Activated CD4-positive, alpha-beta memory T cell treated with anti-CD3 and anti-CD28 coated beads for 36 hours (primary cell): ENCODE data around the gene RBM4B. TPM values are rescaled to one million over a fixed set of nuclear protein-coding genes. Genes with fewer than 3 reads are reported as not detected.
A peak's percentile ranks its signal among the peaks of the same experiment; 100 is the strongest.

Experiments used
- CTCF ChIA-PET: fragments of 350-600 bp; sonication (Branson Sonifier 250); formaldehyde crosslinking; loops from one replicate; lab custom pipeline; 2021; ENCODE audit warnings: antibody characterized with exemption, inconsistent platforms; lab: Charles Lee
- POLR2A ChIA-PET: fragments of 350-600 bp; sonication (Branson Sonifier 250); formaldehyde crosslinking; loops from one replicate; lab custom pipeline; 2021; ENCODE audit warnings: antibody characterized with exemption; lab: Charles Lee
- DNase-seq: peaks from one replicate; pipeline ENCODE4 v3.0.0-alpha.2; 2020
- H3K27ac Mint-ChIP-seq: one replicate; pipeline ENCODE4 v1.8.0; 2021; ENCODE audit warnings: mixed read lengths
- H3K27me3 Mint-ChIP-seq: one replicate; pipeline ENCODE4 v1.8.0; 2021; ENCODE audit warnings: mixed read lengths
- H3K36me3 Mint-ChIP-seq: one replicate; pipeline ENCODE4 v1.8.0; 2021; ENCODE audit warnings: mixed read lengths
- H3K4me1 Mint-ChIP-seq: one replicate; pipeline ENCODE4 v1.8.0; 2021; ENCODE audit warnings: low read depth, mixed read lengths
- H3K4me3 Mint-ChIP-seq: one replicate; pipeline ENCODE4 v1.8.0; 2021; ENCODE audit warnings: mild to moderate bottlenecking, mixed read lengths
- H3K9me3 Mint-ChIP-seq: one replicate; pipeline ENCODE4 v1.8.0; 2021; ENCODE audit warnings: mixed read lengths
- intact Hi-C: fragments of 100-400 bp; cut with micrococcal nuclease; formaldehyde crosslinking; loops from one replicate; pipeline ENCODE4 v1.15.1; 2023
- total RNA-seq, 2 experiments: library from RNA; stranded (reverse); gene quantifications; one replicate each; pipeline ENCODE4 v1.2.3, GENCODE V29; 2021

The RBM4B gene
- total RNA-seq, 2 experiments from 2014 or later: 10.9 to 11.7 TPM

DNA sequence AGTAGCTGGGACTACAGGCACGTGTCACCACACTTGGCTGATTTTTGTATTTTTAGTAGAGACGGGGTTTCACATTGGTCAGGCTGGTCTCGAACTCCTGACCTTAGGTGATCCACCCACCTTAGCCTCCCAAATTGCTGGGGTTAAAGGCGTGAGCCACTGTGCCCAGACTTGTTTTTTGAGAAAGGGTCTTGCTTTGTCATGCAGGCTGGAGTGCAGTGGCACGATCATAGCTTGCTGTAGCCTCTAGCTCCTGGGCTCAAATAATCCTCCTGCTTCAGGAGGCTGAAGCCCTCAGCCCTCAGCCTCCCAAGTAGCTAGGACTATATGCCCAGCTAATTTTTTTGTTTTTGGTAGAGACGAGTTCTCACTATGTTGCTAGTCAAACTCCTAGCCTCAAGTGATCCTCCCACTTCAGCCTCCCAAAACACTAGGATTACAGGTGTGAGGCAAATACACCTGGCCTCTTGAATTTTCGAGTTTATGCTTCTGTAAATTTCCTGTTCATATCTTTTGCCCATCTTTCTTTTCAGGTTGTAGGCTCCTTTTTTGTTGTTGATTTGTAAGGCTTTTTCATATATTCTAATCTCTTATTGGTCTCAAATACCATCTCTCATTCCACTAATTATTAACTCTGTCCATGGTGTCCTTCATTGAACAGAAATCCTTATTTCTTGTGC is 3.4 kb upstream of the RBM4B start:
- CTCF ChIA-PET: interaction anchor here (0.7 to 5.3 kb wide), 4 partner anchors 17 to 153 kb away, joined by 3 to 141 read pairs (median 11); no protein-coding TSS in a partner anchor
- Mint-ChIP-seq H3K36me3 (peaks cover 3% of the 10 kb centered on the region), H3K27ac (no peak overlapping the region), H3K27me3 (no peaks in the 10 kb centered on the region), H3K4me1 (peaks cover 10% of the 10 kb centered on the region), H3K9me3 (no peaks in the 10 kb centered on the region), H3K4me3 (no peak overlapping the region)
- DNase-seq: no peak
- POLR2A ChIA-PET: no interaction called here
- intact Hi-C loops: no loop called here

DNA sequence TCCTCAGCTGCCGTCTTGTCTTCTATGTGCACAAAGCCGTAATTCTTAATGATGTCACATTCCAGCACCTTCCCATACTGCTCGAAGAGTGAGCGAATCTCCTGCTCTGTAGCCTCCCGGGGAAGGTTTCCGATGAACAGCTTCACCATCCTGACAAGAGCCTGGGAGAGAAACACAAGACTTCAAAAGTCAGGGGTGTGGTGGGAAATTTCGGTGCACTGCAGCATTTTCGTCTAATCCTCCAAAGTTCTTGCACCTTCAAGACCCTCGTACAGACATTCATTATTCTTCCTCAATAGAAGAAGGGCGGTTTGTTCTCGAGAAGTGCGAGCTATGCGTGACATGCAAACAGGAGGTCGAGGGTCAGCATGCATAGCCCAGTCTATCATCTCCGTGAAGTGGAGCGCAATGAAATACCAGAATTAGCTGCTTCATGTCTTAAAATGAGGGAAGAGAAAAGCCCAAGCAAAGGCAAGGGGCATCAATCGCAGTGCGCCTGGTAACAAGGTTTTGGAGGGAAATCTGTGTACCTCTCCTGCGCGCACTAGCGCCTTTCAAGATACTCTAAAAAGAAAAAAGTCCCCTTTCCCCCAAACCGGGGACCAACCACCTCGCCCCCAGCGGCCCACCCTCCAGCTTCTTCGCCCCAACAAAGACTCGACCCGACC is 622 bp downstream of the RBM4B start:
- CTCF ChIA-PET: interaction anchor here (0.9 to 5.3 kb wide), 18 partner anchors 12 to 268 kb away, joined by 3 to 141 read pairs (median 15); partner anchors contain the start of genes ACTN3, BBS1, CCDC87 and CCS
- H3K36me3 Mint-ChIP-seq: peaks cover 3% of the 10 kb centered on the region
- peak overlapping the region; percentile 96 for H3K27ac Mint-ChIP-seq
- H3K27me3 Mint-ChIP-seq: no peaks in the 10 kb centered on the region
- H3K9me3 Mint-ChIP-seq: no peaks in the 10 kb centered on the region
- intact Hi-C loops: loop anchor here (1.0 to 5.0 kb wide), 4 partner anchors 39 to 255 kb away; partner anchors contain the start of genes CCDC87, CCS, NPAS4 and RBM14
- POLR2A ChIA-PET: interaction anchor here (1.1 to 2.6 kb wide), 8 partner anchors 25 to 165 kb away, joined by 4 to 36 read pairs (median 6); partner anchors contain the start of genes ACTN3, RBM14, RBM4 and ZDHHC24
- no peak for DNase-seq
- H3K4me3 Mint-ChIP-seq: peak overlapping the region; percentile 93
- peaks cover 26% of the 10 kb centered on the region for H3K4me1 Mint-ChIP-seq

DNA sequence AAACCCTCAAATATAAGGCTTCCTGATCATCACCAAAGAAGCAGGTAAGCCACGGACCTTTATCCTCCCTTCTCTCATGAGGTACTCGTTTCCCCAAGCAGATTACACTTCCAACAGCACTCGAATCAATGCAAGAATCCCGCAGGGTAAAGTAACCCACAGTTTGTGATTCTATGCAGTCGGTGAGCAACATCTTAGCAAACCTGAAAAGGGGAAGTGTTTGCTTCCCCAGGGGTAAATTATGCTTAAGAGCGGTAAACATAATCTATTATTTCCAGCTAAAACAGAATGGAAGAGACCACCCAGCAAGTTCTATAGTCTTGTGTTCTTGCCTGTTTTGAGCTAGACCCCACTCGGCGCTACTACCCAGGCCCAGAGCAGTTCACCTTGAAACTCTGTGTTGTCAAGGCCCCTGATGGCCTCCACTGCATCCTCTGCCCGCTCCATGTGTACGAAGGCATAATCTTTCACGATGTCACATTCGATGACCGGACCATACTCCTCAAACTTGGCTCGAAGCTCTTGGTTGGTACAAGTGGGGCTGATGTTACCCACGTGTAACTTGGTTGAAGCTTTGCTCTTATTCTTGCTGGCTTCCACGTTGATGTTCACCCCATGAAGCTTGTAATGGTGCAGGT is 1.3 kb downstream of the RBM4B start:
- ChIA-PET CTCF (interaction anchor here (0.9 to 5.3 kb wide), 9 partner anchors 11 to 258 kb away, joined by 3 to 141 read pairs (median 16); partner anchors contain the start of genes ACTN3, BBS1, MRPL11 and ZDHHC24), POLR2A (interaction anchor here (1.7 to 2.6 kb wide), 4 partner anchors 38 to 130 kb away, joined by 6 to 36 read pairs (median 11); partner anchors contain the start of genes ACTN3, RBM14, RBM4 and ZDHHC24)
- Mint-ChIP-seq H3K36me3 (peaks cover 3% of the 10 kb centered on the region), H3K4me3 (peak overlapping the region; percentile 93), H3K27ac (no peak overlapping the region), H3K9me3 (no peaks in the 10 kb centered on the region), H3K4me1 (peaks cover 26% of the 10 kb centered on the region), H3K27me3 (no peaks in the 10 kb centered on the region)
- intact Hi-C loops: loop anchor here (5.0 kb wide), 1 partner anchor 254 kb away; the partner anchor contains the start of gene NPAS4
- no peak for DNase-seq

- Mint-ChIP-seq H3K4me3 (no peak overlapping the region), H3K4me1 (peaks cover 30% of the 10 kb centered on the region), H3K27me3 (no peaks in the 10 kb centered on the region), H3K9me3 (no peaks in the 10 kb centered on the region), H3K36me3 (peaks cover 3% of the 10 kb centered on the region), H3K27ac (peak overlapping the region; percentile 23)
- no peak for DNase-seq
- ChIA-PET POLR2A (interaction anchor here (0.7 to 1.2 kb wide), 2 partner anchors 36 to 209 kb away, joined by 3 read pairs; no protein-coding TSS in a partner anchor), CTCF (interaction anchor here (0.7 kb wide), 1 partner anchor 123 kb away, joined by 3 read pairs; no protein-coding TSS in a partner anchor)
- intact Hi-C loops: loop anchor here (5.0 kb wide), 1 partner anchor 253 kb away; the partner anchor contains the start of gene NPAS4
These were observed 2.6 kb downstream of the RBM4B start for GRCh38 chr11:66674964-66675602.

DNA sequence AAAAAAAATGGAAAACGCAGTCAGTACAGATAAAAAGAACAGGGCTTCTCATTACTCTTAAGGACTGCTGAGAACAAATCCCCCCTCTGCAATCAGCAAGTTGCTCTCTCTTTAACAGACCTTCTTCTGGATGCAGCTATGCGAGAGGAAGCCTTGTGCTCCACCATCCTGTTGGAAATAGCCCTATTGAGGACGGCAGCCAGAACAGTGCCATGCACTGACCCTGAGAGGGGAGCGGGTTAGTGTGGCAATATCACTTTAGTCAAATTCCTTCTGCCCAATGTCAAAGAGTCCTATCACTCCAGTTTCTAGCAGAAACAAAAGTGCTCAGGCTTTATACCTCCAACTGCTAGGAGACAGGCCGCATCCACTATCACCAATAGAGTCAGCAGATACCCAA is 6.9 kb downstream of the RBM4B start:
- no peaks in the 10 kb centered on the region for H3K27me3 Mint-ChIP-seq
- H3K27ac Mint-ChIP-seq: no peak overlapping the region
- ChIA-PET CTCF (no interaction called here), POLR2A (interaction anchor here (1.5 kb wide), 1 partner anchor 18 kb away, joined by 3 read pairs; no protein-coding TSS in a partner anchor)
- DNase-seq: no peak
- H3K36me3 Mint-ChIP-seq: peaks cover 17% of the 10 kb centered on the region
- no peaks in the 10 kb centered on the region for H3K9me3 Mint-ChIP-seq
- intact Hi-C loops: no loop called here
- peaks cover 25% of the 10 kb centered on the region for H3K4me1 Mint-ChIP-seq
- H3K4me3 Mint-ChIP-seq: no peak overlapping the region

GRCh38 chr11:66665369-66665768 is 12.3 kb downstream of the RBM4B start:
- H3K36me3 Mint-ChIP-seq: peaks cover 32% of the 10 kb centered on the region
- POLR2A ChIA-PET: interaction anchor here (2.3 kb wide), 1 partner anchor 16 kb away, joined by 7 read pairs; no protein-coding TSS in a partner anchor
- no peak for DNase-seq
- intact Hi-C loops: no loop called here
- no peaks in the 10 kb centered on the region for H3K27me3 Mint-ChIP-seq
- no peak overlapping the region for H3K4me3 Mint-ChIP-seq
- peaks cover 12% of the 10 kb centered on the region for H3K4me1 Mint-ChIP-seq
- no peaks in the 10 kb centered on the region for H3K9me3 Mint-ChIP-seq
- CTCF ChIA-PET: interaction anchor here (1.5 to 2.9 kb wide), 2 partner anchors 12 to 15 kb away, joined by 6 to 16 read pairs; partner anchors contain the start of gene RBM4B
- H3K27ac Mint-ChIP-seq: no peak overlapping the region

DNA sequence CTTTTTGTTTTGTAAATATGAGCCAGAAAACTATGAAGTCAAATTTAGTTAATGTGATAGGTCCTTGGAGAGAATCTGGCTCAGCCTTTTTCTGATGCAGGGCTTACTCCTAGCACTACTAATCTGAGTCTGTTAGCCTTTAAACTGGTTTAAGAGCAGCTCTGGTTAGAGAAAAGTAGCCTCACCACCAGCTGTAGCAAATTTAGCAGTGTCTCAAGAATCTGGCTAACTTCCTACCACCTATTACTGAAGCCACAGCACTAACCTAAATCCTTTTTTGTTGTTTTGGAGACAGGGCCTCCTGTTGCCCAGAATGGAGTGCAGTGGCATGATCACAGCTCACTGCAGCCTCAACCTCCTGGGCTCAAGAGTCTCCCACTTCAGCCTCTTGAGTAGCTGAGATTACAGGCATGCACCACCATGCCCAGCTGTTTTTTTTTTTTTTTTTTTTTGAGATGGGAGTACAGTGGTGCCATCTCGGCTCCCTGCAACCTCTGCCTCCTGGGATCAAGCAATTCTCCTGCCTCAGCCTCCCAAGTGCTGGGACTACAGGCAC is 13.9 kb downstream of the RBM4B start:
- H3K9me3 Mint-ChIP-seq: no peaks in the 10 kb centered on the region
- intact Hi-C loops: no loop called here
- POLR2A ChIA-PET: interaction anchor here (0.7 to 2.3 kb wide), 2 partner anchors 15 to 64 kb away, joined by 3 to 7 read pairs; no protein-coding TSS in a partner anchor
- H3K27me3 Mint-ChIP-seq: no peaks in the 10 kb centered on the region
- CTCF ChIA-PET: interaction anchor here (1.5 to 2.9 kb wide), 2 partner anchors 14 to 16 kb away, joined by 6 to 16 read pairs; partner anchors contain the start of gene RBM4B
- H3K4me3 Mint-ChIP-seq: no peak overlapping the region
- peaks cover 30% of the 10 kb centered on the region for H3K36me3 Mint-ChIP-seq
- H3K27ac Mint-ChIP-seq: no peak overlapping the region
- peaks cover 12% of the 10 kb centered on the region for H3K4me1 Mint-ChIP-seq
- DNase-seq: no peak

GRCh38 chr11:66659763-66660162 is 17.9 kb downstream of the RBM4B start:
- CTCF ChIA-PET: interaction anchor here (1.1 kb wide), 1 partner anchor 19 kb away, joined by 4 read pairs; no protein-coding TSS in a partner anchor
- H3K4me1 Mint-ChIP-seq: peaks cover 8% of the 10 kb centered on the region
- POLR2A ChIA-PET: interaction anchor here (1.5 kb wide), 1 partner anchor 10 kb away, joined by 4 read pairs; no protein-coding TSS in a partner anchor

GRCh38 chr11:66653123-66653522 is 24.6 kb downstream of the RBM4B start:
- intact Hi-C loops: no loop called here
- H3K9me3 Mint-ChIP-seq: no peaks in the 10 kb centered on the region
- H3K36me3 Mint-ChIP-seq: peaks cover 30% of the 10 kb centered on the region
- no peaks in the 10 kb centered on the region for H3K27me3 Mint-ChIP-seq
- ChIA-PET CTCF (interaction anchor here (1.0 kb wide), 1 partner anchor 74 kb away, joined by 4 read pairs; no protein-coding TSS in a partner anchor), POLR2A (interaction anchor here (0.7 to 2.0 kb wide), 5 partner anchors 11 to 215 kb away, joined by 3 to 10 read pairs (median 3); partner anchors contain the start of genes MRPL11, RBM4 and RBM4B)
- H3K4me3 Mint-ChIP-seq: no peak overlapping the region
- DNase-seq: peak; percentile 16
- H3K27ac Mint-ChIP-seq: peak overlapping the region; percentile 33
- H3K4me1 Mint-ChIP-seq: peaks cover 37% of the 10 kb centered on the region

More at GRCh38 chr11:66659763-66660162, 17.9 kb downstream of the RBM4B start:
- no peak overlapping the region for H3K4me3 Mint-ChIP-seq
- H3K9me3 Mint-ChIP-seq: no peaks in the 10 kb centered on the region
- intact Hi-C loops: no loop called here
- H3K36me3 Mint-ChIP-seq: peaks cover 21% of the 10 kb centered on the region
- H3K27me3 Mint-ChIP-seq: no peaks in the 10 kb centered on the region
- peak overlapping the region; percentile 3 for H3K27ac Mint-ChIP-seq
- DNase-seq: no peak

DNA sequence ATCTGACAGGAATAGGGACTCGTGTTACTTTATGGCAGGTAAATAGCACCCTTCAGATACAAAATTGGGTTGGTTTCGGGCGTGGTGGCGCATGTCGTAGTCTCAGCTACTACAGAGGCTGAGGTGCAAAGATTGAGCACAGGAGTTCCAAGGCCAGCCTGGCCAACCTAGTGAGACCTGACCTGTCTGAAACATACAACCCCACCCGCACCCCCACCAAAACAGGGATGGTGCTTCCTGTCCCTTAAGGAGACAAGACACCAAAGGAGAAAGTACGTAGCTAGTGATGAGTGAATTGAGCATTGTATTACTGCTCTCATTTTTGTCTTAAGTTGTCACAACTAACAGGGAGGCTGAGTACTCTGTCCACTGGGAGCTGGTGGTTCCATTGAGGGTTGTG is 25.0 kb downstream of the RBM4B start:
- Mint-ChIP-seq H3K36me3 (peaks cover 31% of the 10 kb centered on the region), H3K4me3 (no peak overlapping the region), H3K4me1 (peaks cover 39% of the 10 kb centered on the region), H3K27me3 (no peaks in the 10 kb centered on the region), H3K27ac (peak overlapping the region; percentile 33), H3K9me3 (no peaks in the 10 kb centered on the region)
- ChIA-PET POLR2A (interaction anchor here (0.7 to 2.0 kb wide), 4 partner anchors 11 to 25 kb away, joined by 3 to 10 read pairs (median 4); partner anchors contain the start of genes RBM4 and RBM4B), CTCF (interaction anchor here (1.0 kb wide), 1 partner anchor 73 kb away, joined by 4 read pairs; no protein-coding TSS in a partner anchor)
- DNase-seq: no peak
- intact Hi-C loops: no loop called here
